GM12878 (cell line): Measurements from ENCODE around the gene CISD2. TPM values are rescaled to one million over a fixed set of nuclear protein-coding genes. Genes with fewer than 3 reads are reported as not detected.

Source experiments
- ATAC-seq: fragments of 200-7000 bp; cut with Tn5 transposase; 3 replicates; pipeline ENCODE4 v1.9.1; 2020; ENCODE audit warnings: mild to moderate bottlenecking, moderate library complexity
- BruUV-seq: library from RNA; stranded (reverse); fragments of 400-500 nt; replicated peaks from 2 replicates; lab custom pipeline; 2021; lab: Mats Ljungman, UMichigan
- CTCF ChIA-PET: fragments of 300-600 bp; sonication (Branson Sonifier 250); formaldehyde crosslinking; extraction: SDS; loops from one replicate; lab custom pipeline; 2021; ENCODE audit warnings: inconsistent platforms; lab: Yijun Ruan, JAX
- POLR2A ChIA-PET: fragments of 350-600 bp; formaldehyde crosslinking; extraction: SDS; loops from one replicate; lab custom pipeline; 2021; ENCODE audit warnings: inconsistent platforms; lab: Charles Lee
- RAD21 ChIA-PET: fragments of 300-600 bp; sonication (Branson Sonifier 250); formaldehyde crosslinking; loops from one replicate; lab custom pipeline; 2023; ENCODE audit warnings: antibody characterized with exemption; ENCODE audit not compliant: unreplicated experiment; lab: Charles Lee
- SMC1A ChIA-PET: fragments of 300-600 bp; sonication (Branson Sonifier 250); formaldehyde crosslinking; loops from one replicate; lab custom pipeline; 2023; ENCODE audit not compliant: unreplicated experiment, uncharacterized antibody; lab: Charles Lee
- DNase-seq: peaks from one replicate; pipeline ENCODE4 v3.0.0-alpha.2; 2011; ENCODE audit warnings: low read depth, low spot score
- FAIRE-seq: peaks from 3 replicates; lab custom pipeline; 2011; peaks lifted over from hg19 to GRCh38; lab: Jason Lieb, UNC
- H2AFZ ChIP-seq: 2 replicates; pipeline ENCODE4 v1.6.0; 2011; ENCODE audit warnings: low read depth, low read length, control low read depth; ENCODE audit not compliant: control insufficient read depth
- H3K27ac ChIP-seq: 2 replicates; pipeline ENCODE4 v1.5.1; 2011; ENCODE audit warnings: control low read depth; ENCODE audit not compliant: control insufficient read depth, insufficient read depth
- H3K27me3 ChIP-seq, 2 experiments: replicated peaks in 1 of 2; 2 replicates each; pipeline versions ENCODE4 v1.6.0 to v1.6.1; 2011; ENCODE audit warnings: low read length in 1 of 2; ENCODE audit not compliant: control insufficient read depth in 2 of 2, insufficient read depth in 2 of 2
- H3K36me3 ChIP-seq, 2 experiments: 2 replicates each; pipeline ENCODE4 v1.5.1; 2011; ENCODE audit warnings: low read length in 1 of 2; ENCODE audit not compliant: control insufficient read depth in 2 of 2, insufficient read depth in 2 of 2
- H3K4me1 ChIP-seq: 2 replicates; pipeline ENCODE4 v1.6.1; 2011; ENCODE audit warnings: mild to moderate bottlenecking, low read length, moderate library complexity, mixed read lengths; ENCODE audit not compliant: control insufficient read depth, insufficient read depth
- H3K4me2 ChIP-seq: 2 replicates; pipeline ENCODE4 v1.6.0; 2011; ENCODE audit warnings: control low read depth; ENCODE audit not compliant: control insufficient read depth, insufficient read depth
- H3K4me3 ChIP-seq: fragments of 200-600 bp; sonication (generic); 2 replicates; pipeline ENCODE4 v1.5.1; 2016
- H3K79me2 ChIP-seq: 2 replicates; pipeline ENCODE4 v1.6.0; 2011; ENCODE audit warnings: low read length; ENCODE audit not compliant: control insufficient read depth, insufficient read depth
- H3K9ac ChIP-seq: 2 replicates; pipeline ENCODE4 v1.8.0; 2011; ENCODE audit warnings: low read length, control low read depth, mixed read lengths; ENCODE audit not compliant: control insufficient read depth, insufficient read depth
- H3K9me3 ChIP-seq: replicated peaks from 3 replicates; pipeline ENCODE4 v1.5.1; 2011; ENCODE audit warnings: mild to moderate bottlenecking, low read length; ENCODE audit not compliant: control insufficient read depth, insufficient read depth
- H4K20me1 ChIP-seq: 2 replicates; pipeline ENCODE4 v1.6.0; 2011; ENCODE audit not compliant: control insufficient read depth, insufficient read depth
- ATF7 ChIP-seq: fragments of 450-650 bp; IDR thresholded peaks from 2 replicates; pipeline ENCODE4 v1.6.1; 2016; ENCODE audit warnings: low read depth, mild to moderate bottlenecking
- FOXK2 ChIP-seq: fragments of 450-650 bp; IDR thresholded peaks from 2 replicates; pipeline ENCODE4 v1.6.1; 2017; ENCODE audit warnings: mild to moderate bottlenecking, moderate library complexity
- GATAD2B ChIP-seq: fragments of 450-650 bp; conservative IDR thresholded peaks from 2 replicates; pipeline ENCODE4 v1.6.1; 2017; ENCODE audit warnings: low read depth, mild to moderate bottlenecking, moderate library complexity
- KAT2A ChIP-seq: conservative IDR thresholded peaks from 2 replicates; pipeline ENCODE4 v1.6.1; 2011; ENCODE audit warnings: low read depth, low read length; ENCODE audit not compliant: control insufficient read depth
- MTA2 ChIP-seq: fragments of 450-650 bp; IDR thresholded peaks from 2 replicates; pipeline ENCODE4 v1.6.1; 2016; ENCODE audit warnings: low read depth, mild to moderate bottlenecking, moderate library complexity
- NRF1 ChIP-seq: conservative IDR thresholded peaks from 2 replicates; pipeline ENCODE4 v1.6.1; 2011; ENCODE audit warnings: mild to moderate bottlenecking, low read depth, low read length, improper control_type of control experiment
- PML ChIP-seq: IDR thresholded peaks from 2 replicates; pipeline ENCODE4 v1.6.1; 2012; ENCODE audit warnings: low read length, inconsistent platforms
- POLR2AphosphoS2 ChIP-seq: IDR thresholded peaks from 2 replicates; pipeline ENCODE4 v1.6.1; 2011; ENCODE audit warnings: low read depth, mild to moderate bottlenecking, low read length, improper control_type of control experiment, moderate library complexity
- POU2F2 ChIP-seq: IDR thresholded peaks from 3 replicates; pipeline ENCODE4 v1.6.1; 2011; ENCODE audit warnings: low read depth, mild to moderate bottlenecking, low read length, borderline replicate concordance
- RBBP5 ChIP-seq: fragments of 200-600 bp; sonication (generic); conservative IDR thresholded peaks from 2 replicates; pipeline ENCODE4 v1.6.1; 2016
- RELA ChIP-seq: fragments of 450-650 bp; IDR thresholded peaks from 2 replicates; pipeline ENCODE4 v1.8.0; 2014; ENCODE audit warnings: borderline replicate concordance; ENCODE audit not compliant: partially characterized antibody
- RFX5 ChIP-seq: IDR thresholded peaks from 2 replicates; pipeline ENCODE4 v1.6.1; 2011; ENCODE audit warnings: low read depth, low read length, improper control_type of control experiment
- SRF ChIP-seq, 2 experiments: IDR thresholded peaks; 2 replicates each; pipeline ENCODE4 v1.6.1; 2011; ENCODE audit warnings: low read depth in 2 of 2, low read length in 2 of 2, mild to moderate bottlenecking in 1 of 2, moderate library complexity in 1 of 2
- TARDBP ChIP-seq: IDR thresholded peaks from 2 replicates; pipeline ENCODE4 v1.6.1; 2016; ENCODE audit warnings: borderline replicate concordance
- YBX1 ChIP-seq: fragments of 450-650 bp; IDR thresholded peaks from 2 replicates; pipeline ENCODE4 v1.6.1; 2016; ENCODE audit warnings: antibody characterized with exemption
- ZNF207 ChIP-seq: fragments of 450-650 bp; IDR thresholded peaks from 2 replicates; pipeline ENCODE4 v1.6.1; 2014; ENCODE audit warnings: antibody characterized with exemption, mild to moderate bottlenecking, borderline replicate concordance
- WGBS: methylation state at CpG from one replicate; pipeline ENCODE4 v1.1.6; 2016; ENCODE audit warnings: low lambda C conversion rate; ENCODE audit not compliant: insufficient replicate concordance, insufficient coverage; ENCODE audit errors: missing lambda C conversion rate; 5-methylcytosine and 5-hydroxymethylcytosine counted together
- in situ Hi-C: fragments of 300-500 bp; cut with MboI; formaldehyde crosslinking; loops from 9 replicates; pipeline ENCODE4 v1.14.3; 2018; ENCODE audit warnings: mixed read lengths
- intact Hi-C: fragments of 100-400 bp; cut with micrococcal nuclease; formaldehyde crosslinking; loops from one replicate; pipeline ENCODE4 v1.14.2; 2022; ENCODE audit not compliant: unreplicated experiment
- polyA plus RNA-seq, 11 experiments: library from polyadenylated mRNA; depleted of rRNA in 4 of 11; unstranded in 6 of 11; stranded (reverse) in 5 of 11; fragments of >200 nt; fragmentation: Nextera tagmentation in 4 of 11; fragmentation: Illumina TruSeq in 1 of 11; extraction: Ambion mirVana in 4 of 11; extraction: Trizol in 1 of 11; gene quantifications; 1 replicate in 1 of 11; 2 replicates in 10 of 11; pipeline versions ENCODE4 v1.2.1 to v1.2.3, GENCODE V29; 2011 to 2016; ENCODE audit warnings: inconsistent platforms in 2 of 11, missing spikeins in 2 of 11, low read depth in 1 of 11
- total RNA-seq, 4 experiments: library from RNA; depleted of rRNA in 3 of 4; stranded (reverse); fragments of >200 nt in 3 of 4; fragmentation: Illumina TruSeq in 1 of 4; extraction: Trizol in 1 of 4; gene quantifications; 2 replicates each; pipeline versions ENCODE4 v1.2.1 to v1.2.3, GENCODE V29; 2013 to 2021
- TF ChIP-seq, protein P1 (sequence below): fragments of 450-650 bp; IDR thresholded peaks from 2 replicates; pipeline ENCODE4 v1.6.1; 2017; ENCODE audit warnings: low read depth, mild to moderate bottlenecking, moderate library complexity
- TF ChIP-seq, protein P2 (sequence below): IDR thresholded peaks from 2 replicates; pipeline ENCODE4 v1.6.1; 2012; ENCODE audit warnings: low read length, inconsistent platforms
- TF ChIP-seq, protein P3 (sequence below): fragments of 450-650 bp; IDR thresholded peaks from 2 replicates; pipeline ENCODE4 v1.6.1; 2017; ENCODE audit warnings: borderline replicate concordance

Gene CISD2
- total and polyA plus RNA-seq, 10 of the 15 experiments (the other 5 are each of a cell fraction or from before 2014, with no cell fraction given) = 29.5 to 132 (median 38.9) TPM

DNA sequence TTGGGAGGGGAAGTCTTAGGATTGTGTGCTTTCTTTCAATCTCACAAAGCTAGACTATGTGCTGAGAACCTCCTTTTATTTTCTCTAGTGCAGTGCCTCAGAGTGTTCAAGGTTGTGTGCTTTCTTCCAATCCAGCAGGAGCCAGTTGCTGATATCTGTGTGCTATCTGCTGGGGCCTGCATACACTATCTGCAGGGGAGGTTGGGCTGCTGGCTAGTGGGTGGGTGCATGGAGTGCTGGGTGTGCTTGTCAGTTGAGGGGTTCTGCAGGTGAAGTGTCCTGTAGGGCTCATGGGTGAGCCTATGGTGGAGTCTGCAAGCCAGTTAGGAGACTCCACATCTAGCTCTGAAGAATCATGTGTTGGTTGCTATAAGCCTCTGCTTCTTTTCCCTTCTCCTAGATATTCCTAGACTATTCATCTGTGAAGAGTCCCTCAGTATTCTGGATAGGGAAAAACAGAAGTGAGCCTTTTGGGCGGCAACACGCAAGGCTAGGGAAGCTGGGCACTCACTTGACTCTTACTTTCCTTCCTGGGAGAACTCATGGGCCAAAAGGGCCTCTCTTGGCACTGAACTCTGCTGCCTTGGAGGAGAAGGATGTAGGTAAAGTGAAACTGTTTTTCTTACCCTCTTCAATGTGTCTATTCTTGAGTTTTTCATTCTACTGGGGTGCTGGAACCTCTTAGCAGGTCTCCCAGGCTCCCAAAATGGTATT lies 8.0 kb upstream of the CISD2 start (continued):
- TF ChIP-seq RELA = no peak
- no peak for TF ChIP-seq NRF1
- TF ChIP-seq RFX5 = no peak
- TF ChIP-seq, protein P1, sequence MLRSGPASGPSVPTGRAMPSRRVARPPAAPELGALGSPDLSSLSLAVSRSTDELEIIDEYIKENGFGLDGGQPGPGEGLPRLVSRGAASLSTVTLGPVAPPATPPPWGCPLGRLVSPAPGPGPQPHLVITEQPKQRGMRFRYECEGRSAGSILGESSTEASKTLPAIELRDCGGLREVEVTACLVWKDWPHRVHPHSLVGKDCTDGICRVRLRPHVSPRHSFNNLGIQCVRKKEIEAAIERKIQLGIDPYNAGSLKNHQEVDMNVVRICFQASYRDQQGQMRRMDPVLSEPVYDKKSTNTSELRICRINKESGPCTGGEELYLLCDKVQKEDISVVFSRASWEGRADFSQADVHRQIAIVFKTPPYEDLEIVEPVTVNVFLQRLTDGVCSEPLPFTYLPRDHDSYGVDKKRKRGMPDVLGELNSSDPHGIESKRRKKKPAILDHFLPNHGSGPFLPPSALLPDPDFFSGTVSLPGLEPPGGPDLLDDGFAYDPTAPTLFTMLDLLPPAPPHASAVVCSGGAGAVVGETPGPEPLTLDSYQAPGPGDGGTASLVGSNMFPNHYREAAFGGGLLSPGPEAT = no peak
- TF ChIP-seq, protein P2, sequence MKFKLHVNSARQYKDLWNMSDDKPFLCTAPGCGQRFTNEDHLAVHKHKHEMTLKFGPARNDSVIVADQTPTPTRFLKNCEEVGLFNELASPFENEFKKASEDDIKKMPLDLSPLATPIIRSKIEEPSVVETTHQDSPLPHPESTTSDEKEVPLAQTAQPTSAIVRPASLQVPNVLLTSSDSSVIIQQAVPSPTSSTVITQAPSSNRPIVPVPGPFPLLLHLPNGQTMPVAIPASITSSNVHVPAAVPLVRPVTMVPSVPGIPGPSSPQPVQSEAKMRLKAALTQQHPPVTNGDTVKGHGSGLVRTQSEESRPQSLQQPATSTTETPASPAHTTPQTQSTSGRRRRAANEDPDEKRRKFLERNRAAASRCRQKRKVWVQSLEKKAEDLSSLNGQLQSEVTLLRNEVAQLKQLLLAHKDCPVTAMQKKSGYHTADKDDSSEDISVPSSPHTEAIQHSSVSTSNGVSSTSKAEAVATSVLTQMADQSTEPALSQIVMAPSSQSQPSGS = no peak

DNA sequence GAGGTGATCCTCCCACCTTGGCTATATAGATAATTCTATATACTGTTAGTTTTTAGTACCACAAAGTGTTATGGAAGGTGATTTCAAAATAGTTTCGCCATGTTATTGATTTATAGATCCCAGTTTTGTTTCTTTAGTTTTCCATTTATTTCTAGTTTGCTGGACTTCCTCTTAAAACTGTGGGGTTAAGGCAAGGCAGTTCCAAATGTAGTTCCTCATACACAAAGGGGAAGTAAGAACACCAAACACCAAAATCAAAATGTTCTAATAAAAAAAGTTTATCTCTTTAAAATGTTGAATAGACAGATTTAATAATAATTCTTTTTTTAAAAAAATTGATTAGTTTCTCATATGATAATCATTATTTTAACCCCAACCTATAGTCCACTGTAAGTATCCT lies 6.8 kb upstream of the CISD2 start:
- no peak overlapping the region for H2AFZ ChIP-seq
- no peak overlapping the region for H3K4me3 ChIP-seq
- ATAC-seq (no peak), DNase-seq (no peak), FAIRE-seq (no peak)
- H3K27ac ChIP-seq = no peak overlapping the region
- H3K4me1 ChIP-seq = peaks cover 5% of the 10 kb centered on the region; the same call in 1 of the 2 replicates
- H3K27me3 ChIP-seq = no peaks in the 10 kb centered on the region
- ChIA-PET RAD21 (no interaction called here), SMC1A (interaction anchor here (1.0 to 2.4 kb wide), 3 partner anchors 10 to 46 kb away, joined by 3 to 10 read pairs (median 7); no protein-coding TSS in a partner anchor), CTCF (interaction anchor here (1.6 to 1.8 kb wide), 2 partner anchors 10 to 12 kb away, joined by 5 read pairs; no protein-coding TSS in a partner anchor), POLR2A (interaction anchor here (0.5 to 1.4 kb wide), 2 partner anchors 20 to 34 kb away, joined by 3 read pairs; no protein-coding TSS in a partner anchor)
- no TSS peak for BruUV-seq
- peaks cover 32% of the 10 kb centered on the region for H3K79me2 ChIP-seq
- no peaks in the 10 kb centered on the region for H4K20me1 ChIP-seq
- H3K4me2 ChIP-seq = no peak overlapping the region
- WGBS = 100% methylated on average over 1 of the region's 1 CpG
- in situ Hi-C loops = no loop called here
- H3K36me3 ChIP-seq = no peaks in the 10 kb centered on the region; a peak in 3 of 4 replicates
- H3K9ac ChIP-seq = no peak overlapping the region
- intact Hi-C loops = no loop called here
- H3K9me3 ChIP-seq = peaks cover 25% of the 10 kb centered on the region
- TF ChIP-seq PML (no peak), RBBP5 (no peak), TARDBP (no peak), POU2F2 (no peak), ATF7 (no peak), ZNF207 (no peak), KAT2A (no peak), NRF1 (no peak), MTA2 (no peak), FOXK2 (no peak), GATAD2B (no peak), SRF (IDR thresholded peaks at IDR 0.05; ENCODE audit: low read depth in 2 of 2, low read length in 2 of 2) (no peak), POLR2AphosphoS2 (no peak), YBX1 (no peak)
- TF ChIP-seq, protein P3, sequence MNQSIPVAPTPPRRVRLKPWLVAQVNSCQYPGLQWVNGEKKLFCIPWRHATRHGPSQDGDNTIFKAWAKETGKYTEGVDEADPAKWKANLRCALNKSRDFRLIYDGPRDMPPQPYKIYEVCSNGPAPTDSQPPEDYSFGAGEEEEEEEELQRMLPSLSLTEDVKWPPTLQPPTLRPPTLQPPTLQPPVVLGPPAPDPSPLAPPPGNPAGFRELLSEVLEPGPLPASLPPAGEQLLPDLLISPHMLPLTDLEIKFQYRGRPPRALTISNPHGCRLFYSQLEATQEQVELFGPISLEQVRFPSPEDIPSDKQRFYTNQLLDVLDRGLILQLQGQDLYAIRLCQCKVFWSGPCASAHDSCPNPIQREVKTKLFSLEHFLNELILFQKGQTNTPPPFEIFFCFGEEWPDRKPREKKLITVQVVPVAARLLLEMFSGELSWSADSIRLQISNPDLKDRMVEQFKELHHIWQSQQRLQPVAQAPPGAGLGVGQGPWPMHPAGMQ = no peak
